NB4 (cell line): ENCODE data around the gene GALNT9.

ENCODE experiments used
- POLR2A ChIP-seq: IDR thresholded peaks from 2 replicates; pipeline ENCODE4 v1.6.1; 2011; ENCODE audit warnings: mild to moderate bottlenecking; ENCODE audit not compliant: insufficient read length; ENCODE audit errors: extremely low read depth
- TF ChIP-seq, protein P1 (sequence below): IDR thresholded peaks from one replicate; pipeline ENCODE4 v1.5.1; 2012; ENCODE audit warnings: low read depth, low read length
- TF ChIP-seq, protein P2 (sequence below): IDR thresholded peaks from 2 replicates; pipeline ENCODE4 v1.6.1; 2011; ENCODE audit warnings: low read depth, low read length

DNA sequence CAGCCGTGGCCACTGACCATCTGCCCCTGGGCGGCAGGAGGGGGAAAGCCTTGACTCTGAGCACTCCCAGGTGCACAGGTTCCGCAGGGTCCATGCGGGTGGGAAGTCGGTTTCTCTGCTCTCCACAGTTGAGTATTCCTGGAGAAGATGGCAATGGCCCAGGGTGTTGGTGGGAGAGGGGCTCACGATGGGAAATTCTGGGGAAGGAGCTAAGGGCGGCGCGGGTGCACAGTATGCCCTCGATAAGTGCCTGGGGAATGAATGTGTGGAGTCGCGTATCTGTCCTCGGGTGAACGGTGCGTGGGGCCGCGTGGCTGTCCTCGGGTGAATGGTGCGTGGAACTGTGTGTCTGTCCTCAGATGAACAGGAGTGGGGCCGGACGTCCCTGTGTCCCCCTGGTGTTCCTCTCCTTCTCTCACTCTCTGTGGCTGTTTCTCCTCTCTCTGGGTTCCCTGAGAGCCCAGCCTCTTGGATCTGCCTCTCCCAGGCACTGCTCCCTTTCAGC is 147.1 kb downstream of the GALNT9 start:
- TF ChIP-seq, protein P1, sequence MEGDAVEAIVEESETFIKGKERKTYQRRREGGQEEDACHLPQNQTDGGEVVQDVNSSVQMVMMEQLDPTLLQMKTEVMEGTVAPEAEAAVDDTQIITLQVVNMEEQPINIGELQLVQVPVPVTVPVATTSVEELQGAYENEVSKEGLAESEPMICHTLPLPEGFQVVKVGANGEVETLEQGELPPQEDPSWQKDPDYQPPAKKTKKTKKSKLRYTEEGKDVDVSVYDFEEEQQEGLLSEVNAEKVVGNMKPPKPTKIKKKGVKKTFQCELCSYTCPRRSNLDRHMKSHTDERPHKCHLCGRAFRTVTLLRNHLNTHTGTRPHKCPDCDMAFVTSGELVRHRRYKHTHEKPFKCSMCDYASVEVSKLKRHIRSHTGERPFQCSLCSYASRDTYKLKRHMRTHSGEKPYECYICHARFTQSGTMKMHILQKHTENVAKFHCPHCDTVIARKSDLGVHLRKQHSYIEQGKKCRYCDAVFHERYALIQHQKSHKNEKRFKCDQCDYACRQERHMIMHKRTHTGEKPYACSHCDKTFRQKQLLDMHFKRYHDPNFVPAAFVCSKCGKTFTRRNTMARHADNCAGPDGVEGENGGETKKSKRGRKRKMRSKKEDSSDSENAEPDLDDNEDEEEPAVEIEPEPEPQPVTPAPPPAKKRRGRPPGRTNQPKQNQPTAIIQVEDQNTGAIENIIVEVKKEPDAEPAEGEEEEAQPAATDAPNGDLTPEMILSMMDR: no peak
- no peak for TF ChIP-seq POLR2A
- TF ChIP-seq, protein P2, sequence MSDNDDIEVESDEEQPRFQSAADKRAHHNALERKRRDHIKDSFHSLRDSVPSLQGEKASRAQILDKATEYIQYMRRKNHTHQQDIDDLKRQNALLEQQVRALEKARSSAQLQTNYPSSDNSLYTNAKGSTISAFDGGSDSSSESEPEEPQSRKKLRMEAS: no peak
